Pons (tissue), 1 donor: Measurements from ENCODE around the gene DES.

Experiments
- DNase-seq: peaks from one replicate; pipeline ENCODE4 v3.0.0-alpha.2; 2016; ENCODE audit warnings: low spot score

DES gene

GRCh38 chr2:219438453-219438852 lies 20.3 kb downstream of the DES start:
- no peak for DNase-seq

GRCh38 chr2:219439506-219439905 lies 21.3 kb downstream of the DES start:
- DNase-seq = no peak

GRCh38 chr2:219440388-219441256 lies 22.4 kb downstream of the DES start:
- DNase-seq = no peak

GRCh38 chr2:219441451-219442255 lies 23.5 kb downstream of the DES start:
- DNase-seq = no peak

- DNase-seq = no peak
These were observed 24.3 kb downstream of the DES start for GRCh38 chr2:219442256-219443015.

GRCh38 chr2:219443016-219443696 lies 25.0 kb downstream of the DES start:
- DNase-seq = no peak

GRCh38 chr2:219443697-219444023 lies 25.5 kb downstream of the DES start:
- DNase-seq = no peak

- DNase-seq = no peak
These were observed 26.5 kb downstream of the DES start for GRCh38 chr2:219444566-219445091.

GRCh38 chr2:219445220-219445640 lies 27.1 kb downstream of the DES start:
- no peak for DNase-seq

GRCh38 chr2:219446101-219446504 lies 27.9 kb downstream of the DES start:
- no peak for DNase-seq

- DNase-seq = no peak
These were observed 28.5 kb downstream of the DES start for GRCh38 chr2:219446689-219447088.

GRCh38 chr2:219447242-219448098 lies 29.3 kb downstream of the DES start:
- no peak for DNase-seq

GRCh38 chr2:219448099-219448775 lies 30.1 kb downstream of the DES start:
- DNase-seq = no peak

GRCh38 chr2:219448776-219449341 lies 30.7 kb downstream of the DES start:
- DNase-seq = no peak

- no peak for DNase-seq
These were observed 31.4 kb downstream of the DES start for GRCh38 chr2:219449609-219450008.

GRCh38 chr2:219451661-219452360 lies 33.6 kb downstream of the DES start:
- DNase-seq = peak; percentile 54

GRCh38 chr2:219452361-219453317 lies 34.5 kb downstream of the DES start:
- DNase-seq = peak; percentile 49
